GM13977 (cell line): ENCODE results near the gene RAD51B.
A peak's percentile ranks its signal among the peaks of the same experiment; 100 is the strongest.

Source experiments
- DNase-seq: peaks from one replicate; pipeline ENCODE4 v3.0.0; 2012; ENCODE audit warnings: low spot score
- in situ Hi-C: fragments of 300-500 bp; cut with MboI; formaldehyde crosslinking; loops from one replicate; pipeline ENCODE4 v1.12.0; 2022; ENCODE audit warnings: low sequenced_read_pairs, low pct_unique_long_range_greater_than_20kb, mixed read lengths, inconsistent platforms; ENCODE audit not compliant: unreplicated experiment
- TF ChIP-seq, protein P1 (sequence below): IDR thresholded peaks from 2 replicates; pipeline ENCODE4 v1.5.1; 2012; ENCODE audit warnings: mild to moderate bottlenecking, control low read depth; ENCODE audit not compliant: insufficient read depth; ENCODE audit errors: extremely low read depth, missing control alignments

Gene RAD51B

DNA sequence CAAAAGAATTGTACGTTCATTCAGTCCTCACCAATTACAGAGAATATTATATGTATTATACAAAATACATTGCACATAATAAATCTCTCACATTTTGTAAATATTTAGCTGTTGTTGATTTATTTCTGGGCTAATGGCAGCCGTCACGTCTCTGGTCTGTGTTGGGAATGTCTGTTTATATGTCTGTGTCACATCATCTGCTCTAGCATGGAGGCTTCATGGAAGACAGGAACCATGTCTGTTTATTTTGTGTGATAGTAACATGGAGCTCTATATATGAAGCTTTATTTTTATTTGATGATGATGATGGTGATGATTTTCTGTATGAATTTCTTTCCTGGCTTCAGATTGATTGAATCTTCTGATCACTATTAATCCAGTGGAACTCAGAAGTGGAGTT, 138.4 kb downstream of the RAD51B start:
- in situ Hi-C loops: loop anchor here (10.0 kb wide), 1 partner anchor 287 kb away; no protein-coding TSS in a partner anchor
- no peak for DNase-seq
- TF ChIP-seq, protein P1, sequence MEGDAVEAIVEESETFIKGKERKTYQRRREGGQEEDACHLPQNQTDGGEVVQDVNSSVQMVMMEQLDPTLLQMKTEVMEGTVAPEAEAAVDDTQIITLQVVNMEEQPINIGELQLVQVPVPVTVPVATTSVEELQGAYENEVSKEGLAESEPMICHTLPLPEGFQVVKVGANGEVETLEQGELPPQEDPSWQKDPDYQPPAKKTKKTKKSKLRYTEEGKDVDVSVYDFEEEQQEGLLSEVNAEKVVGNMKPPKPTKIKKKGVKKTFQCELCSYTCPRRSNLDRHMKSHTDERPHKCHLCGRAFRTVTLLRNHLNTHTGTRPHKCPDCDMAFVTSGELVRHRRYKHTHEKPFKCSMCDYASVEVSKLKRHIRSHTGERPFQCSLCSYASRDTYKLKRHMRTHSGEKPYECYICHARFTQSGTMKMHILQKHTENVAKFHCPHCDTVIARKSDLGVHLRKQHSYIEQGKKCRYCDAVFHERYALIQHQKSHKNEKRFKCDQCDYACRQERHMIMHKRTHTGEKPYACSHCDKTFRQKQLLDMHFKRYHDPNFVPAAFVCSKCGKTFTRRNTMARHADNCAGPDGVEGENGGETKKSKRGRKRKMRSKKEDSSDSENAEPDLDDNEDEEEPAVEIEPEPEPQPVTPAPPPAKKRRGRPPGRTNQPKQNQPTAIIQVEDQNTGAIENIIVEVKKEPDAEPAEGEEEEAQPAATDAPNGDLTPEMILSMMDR: no peak

GRCh38 chr14:67961676-67962075, 142.1 kb downstream of the RAD51B start:
- DNase-seq: no peak
- TF ChIP-seq, protein P1: no peak
- in situ Hi-C loops: no loop called here

DNA sequence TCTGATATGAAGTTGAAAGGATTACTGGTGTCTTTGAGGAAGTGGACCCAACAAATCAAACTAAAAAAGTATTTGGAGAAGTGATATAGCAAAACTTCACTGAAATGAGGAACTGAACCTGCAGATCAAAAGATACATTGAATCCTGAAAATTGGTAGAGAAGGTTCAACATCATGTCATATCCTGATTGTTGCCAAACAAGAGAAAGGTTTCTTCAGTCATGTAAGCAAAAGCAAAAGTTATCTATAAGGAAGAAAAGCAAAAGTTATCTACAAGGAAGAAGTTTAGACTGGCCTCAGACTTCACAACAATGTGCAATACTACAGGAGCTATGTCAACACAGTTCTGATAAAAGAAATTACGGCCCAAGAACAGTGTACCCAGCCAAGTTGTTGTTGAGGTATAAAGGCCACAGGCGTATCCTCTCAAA, 142.7 kb downstream of the RAD51B start:
- TF ChIP-seq, protein P1: no peak
- in situ Hi-C loops: no loop called here
- peak; percentile 34 for DNase-seq

DNA sequence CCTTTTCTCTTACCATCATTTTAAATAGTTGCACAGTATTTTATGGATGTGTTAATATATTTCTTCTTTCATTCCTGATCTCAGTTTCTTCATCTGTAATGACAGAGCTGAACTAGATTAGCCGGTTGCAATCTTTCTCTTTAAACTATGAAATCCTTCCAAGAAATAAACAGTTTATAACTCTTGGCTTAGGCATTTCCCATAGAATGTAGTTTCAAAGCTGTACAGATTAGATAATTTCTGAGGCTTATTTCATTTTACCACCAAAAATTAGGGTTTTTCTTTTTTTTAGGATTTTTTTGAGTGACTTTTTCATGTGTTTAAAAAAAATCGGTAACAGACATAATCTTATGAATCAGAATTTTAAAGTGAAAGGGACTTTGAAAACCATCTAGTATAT, 144.0 kb downstream of the RAD51B start:
- TF ChIP-seq, protein P1: no peak
- in situ Hi-C loops: no loop called here
- DNase-seq: no peak

DNA sequence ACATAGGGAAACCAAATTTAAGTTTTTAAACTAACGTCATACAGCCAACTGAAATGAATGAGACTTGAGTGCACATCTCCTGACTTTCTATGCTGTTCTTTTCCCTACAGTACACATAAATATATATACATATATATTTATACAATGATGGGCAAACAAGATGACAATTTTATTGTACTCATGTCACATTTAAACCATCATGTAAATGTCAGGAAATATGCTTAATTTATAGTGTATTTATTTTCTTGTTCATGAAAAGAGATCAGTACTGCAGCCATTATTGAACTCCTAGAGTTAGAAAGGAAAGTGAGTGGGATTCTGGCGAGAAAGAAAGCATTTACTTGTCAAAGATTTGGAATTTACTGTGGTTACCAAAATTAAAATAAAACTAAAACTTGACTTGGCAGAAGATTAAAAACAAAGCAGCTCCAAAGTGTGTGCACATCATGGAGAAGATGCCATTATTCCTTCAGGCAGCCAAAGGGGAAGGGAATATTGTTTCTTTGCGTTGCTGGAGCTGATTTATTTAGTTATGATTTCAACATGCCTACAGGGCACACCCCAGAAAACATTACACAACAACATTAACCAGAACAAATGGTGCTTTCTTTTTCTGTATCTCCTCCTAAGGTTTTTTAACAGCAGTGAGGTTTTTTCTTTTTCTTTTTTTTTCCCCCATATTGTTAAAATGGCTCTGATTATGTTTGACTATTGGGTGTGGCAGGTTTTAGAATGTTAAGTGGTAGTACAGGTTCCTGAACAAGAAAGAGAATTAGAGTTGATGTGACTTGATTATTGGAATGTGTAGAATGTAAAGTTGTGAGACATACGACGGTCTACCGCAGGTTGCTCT, 144.6 kb downstream of the RAD51B start:
- TF ChIP-seq, protein P1: no peak
- in situ Hi-C loops: no loop called here
- DNase-seq: no peak

GRCh38 chr14:67965696-67966095, 146.1 kb downstream of the RAD51B start:
- in situ Hi-C loops: no loop called here
- TF ChIP-seq, protein P1: no peak
- no peak for DNase-seq
